SK-N-SH treated with all-trans-retinoic acid at 6 μM for 48 hours (cell line): ENCODE results near the gene ZBTB39.
"Not testable (repeated sequence)": the region's sequence is repeated elsewhere in the genome, so short reads cannot be mapped to it uniquely, and the experiment has no call there.

Experiments used
- ATAC-seq: fragments of 200-7000 bp; cut with Tn5 transposase; 3 replicates; pipeline ENCODE4 v1.9.1; 2020; ENCODE audit warnings: mild to moderate bottlenecking, moderate library complexity
- ARNTL ChIP-seq: fragments of 450-650 bp; formaldehyde crosslinking; IDR thresholded peaks from 2 replicates; pipeline ENCODE4 v1.5.0; 2020; ENCODE audit warnings: low read depth, mild to moderate bottlenecking, moderate library complexity, borderline replicate concordance
- BACH2 ChIP-seq: fragments of 250-450 bp; sonication (Bioruptor Pico); IDR thresholded peaks from 2 replicates; pipeline ENCODE4 v1.9.0; 2021; ENCODE audit warnings: mild to moderate bottlenecking, borderline replicate concordance
- CSDC2 ChIP-seq: fragments of 250-450 bp; sonication (Bioruptor Pico); IDR thresholded peaks from 2 replicates; pipeline ENCODE4 v1.5.0; 2020; ENCODE audit warnings: mild to moderate bottlenecking, moderate library complexity
- ESRRG ChIP-seq: fragments of 250-450 bp; sonication (Bioruptor Pico); IDR thresholded peaks from 2 replicates; pipeline ENCODE4 v1.6.1; 2021; ENCODE audit warnings: mild to moderate bottlenecking
- GLIS3 ChIP-seq: fragments of 250-450 bp; sonication (Bioruptor Pico); IDR thresholded peaks from 2 replicates; pipeline ENCODE4 v1.5.0; 2020; ENCODE audit warnings: mild to moderate bottlenecking, moderate library complexity
- ISL1 ChIP-seq: fragments of 250-450 bp; sonication (Bioruptor Pico); IDR thresholded peaks from 2 replicates; pipeline ENCODE4 v2.1.2; 2022; ENCODE audit warnings: mild to moderate bottlenecking, moderate library complexity
- OSR1 ChIP-seq: fragments of 250-450 bp; sonication (Bioruptor Pico); IDR thresholded peaks from 2 replicates; pipeline ENCODE4 v1.8.0; 2022; ENCODE audit warnings: moderate library complexity, mild to moderate bottlenecking, inconsistent platforms
- RARB ChIP-seq: fragments of 250-450 bp; sonication (Bioruptor Pico); IDR thresholded peaks from 2 replicates; pipeline ENCODE4 v1.8.0; 2021; ENCODE audit warnings: mild to moderate bottlenecking, moderate library complexity
- SNAI2 ChIP-seq: fragments of 250-450 bp; sonication (Bioruptor Pico); IDR thresholded peaks from 2 replicates; pipeline ENCODE4 v1.5.0; 2020; ENCODE audit warnings: mild to moderate bottlenecking, moderate library complexity
- TCF4 ChIP-seq: fragments of 250-450 bp; sonication (Bioruptor Pico); IDR thresholded peaks from 2 replicates; pipeline ENCODE4 v1.8.0; 2021; ENCODE audit warnings: mild to moderate bottlenecking, moderate library complexity, borderline replicate concordance
- ZFP3 ChIP-seq: fragments of 250-450 bp; sonication (Bioruptor Pico); IDR thresholded peaks from 2 replicates; pipeline ENCODE4 v1.5.0; 2020; ENCODE audit warnings: mild to moderate bottlenecking, moderate library complexity
- ZFP30 ChIP-seq: fragments of 450-650 bp; formaldehyde crosslinking; IDR thresholded peaks from 2 replicates; pipeline ENCODE4 v1.5.0; 2022; ENCODE audit warnings: mild to moderate bottlenecking, moderate library complexity
- ZNF565 ChIP-seq: fragments of 450-650 bp; formaldehyde crosslinking; conservative IDR thresholded peaks from 2 replicates; pipeline ENCODE4 v1.5.0; 2020; ENCODE audit warnings: low read depth, mild to moderate bottlenecking, moderate library complexity
- ZNF70 ChIP-seq: fragments of 450-650 bp; formaldehyde crosslinking; IDR thresholded peaks from 2 replicates; pipeline ENCODE4 v1.5.0; 2020; ENCODE audit warnings: mild to moderate bottlenecking, moderate library complexity
- ZNF8 ChIP-seq: fragments of 450-650 bp; formaldehyde crosslinking; IDR thresholded peaks from 2 replicates; pipeline ENCODE4 v1.5.0; 2020; ENCODE audit warnings: mild to moderate bottlenecking, moderate library complexity
- TF ChIP-seq, protein P1 (sequence below): fragments of 250-450 bp; sonication (Bioruptor Pico); IDR thresholded peaks from 2 replicates; pipeline ENCODE4 v1.8.0; 2021; ENCODE audit warnings: low read depth, mild to moderate bottlenecking, moderate library complexity, borderline replicate concordance
- TF ChIP-seq, protein P2 (sequence below): fragments of 250-450 bp; sonication (Bioruptor Pico); IDR thresholded peaks from 2 replicates; pipeline ENCODE4 v1.5.1; 2020; ENCODE audit warnings: low read depth, mild to moderate bottlenecking, moderate library complexity
- TF ChIP-seq, protein P3 (sequence below): fragments of 250-450 bp; sonication (Bioruptor Pico); IDR thresholded peaks from 2 replicates; pipeline ENCODE4 v1.5.1; 2021; ENCODE audit warnings: mild to moderate bottlenecking, moderate library complexity

ZBTB39 gene

DNA sequence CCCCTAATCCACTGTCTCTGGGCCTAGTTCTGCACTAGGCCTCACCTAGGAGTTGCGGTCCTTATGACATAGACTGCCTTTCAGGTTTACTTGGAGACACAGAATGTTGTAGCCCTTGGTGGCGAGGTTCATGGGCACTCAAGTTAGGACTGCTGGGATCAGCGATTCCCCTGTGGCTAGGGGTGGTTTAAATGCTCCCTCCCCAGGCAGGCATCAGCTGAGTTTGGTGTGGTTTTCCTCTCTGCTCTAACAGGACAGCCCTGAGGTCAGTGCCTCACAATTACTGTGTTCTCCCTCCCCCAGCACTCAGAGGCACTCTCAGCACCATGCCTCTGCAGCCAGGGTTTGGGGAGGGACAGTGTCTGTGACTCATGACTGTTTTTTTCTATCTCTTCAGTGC, 26.7 kb downstream of the ZBTB39 start (continued):
- TF ChIP-seq, protein P1, sequence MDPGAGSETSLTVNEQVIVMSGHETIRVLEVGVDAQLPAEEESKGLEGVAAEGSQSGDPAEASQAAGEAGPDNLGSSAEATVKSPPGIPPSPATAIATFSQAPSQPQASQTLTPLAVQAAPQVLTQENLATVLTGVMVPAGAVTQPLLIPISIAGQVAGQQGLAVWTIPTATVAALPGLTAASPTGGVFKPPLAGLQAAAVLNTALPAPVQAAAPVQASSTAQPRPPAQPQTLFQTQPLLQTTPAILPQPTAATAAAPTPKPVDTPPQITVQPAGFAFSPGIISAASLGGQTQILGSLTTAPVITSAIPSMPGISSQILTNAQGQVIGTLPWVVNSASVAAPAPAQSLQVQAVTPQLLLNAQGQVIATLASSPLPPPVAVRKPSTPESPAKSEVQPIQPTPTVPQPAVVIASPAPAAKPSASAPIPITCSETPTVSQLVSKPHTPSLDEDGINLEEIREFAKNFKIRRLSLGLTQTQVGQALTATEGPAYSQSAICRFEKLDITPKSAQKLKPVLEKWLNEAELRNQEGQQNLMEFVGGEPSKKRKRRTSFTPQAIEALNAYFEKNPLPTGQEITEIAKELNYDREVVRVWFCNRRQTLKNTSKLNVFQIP (CRISPR knock-in tag): no peak
- no peak for TF ChIP-seq ZFP30 (CRISPR knock-in tag)
- no peak for TF ChIP-seq TCF4 (CRISPR knock-in tag)

DNA sequence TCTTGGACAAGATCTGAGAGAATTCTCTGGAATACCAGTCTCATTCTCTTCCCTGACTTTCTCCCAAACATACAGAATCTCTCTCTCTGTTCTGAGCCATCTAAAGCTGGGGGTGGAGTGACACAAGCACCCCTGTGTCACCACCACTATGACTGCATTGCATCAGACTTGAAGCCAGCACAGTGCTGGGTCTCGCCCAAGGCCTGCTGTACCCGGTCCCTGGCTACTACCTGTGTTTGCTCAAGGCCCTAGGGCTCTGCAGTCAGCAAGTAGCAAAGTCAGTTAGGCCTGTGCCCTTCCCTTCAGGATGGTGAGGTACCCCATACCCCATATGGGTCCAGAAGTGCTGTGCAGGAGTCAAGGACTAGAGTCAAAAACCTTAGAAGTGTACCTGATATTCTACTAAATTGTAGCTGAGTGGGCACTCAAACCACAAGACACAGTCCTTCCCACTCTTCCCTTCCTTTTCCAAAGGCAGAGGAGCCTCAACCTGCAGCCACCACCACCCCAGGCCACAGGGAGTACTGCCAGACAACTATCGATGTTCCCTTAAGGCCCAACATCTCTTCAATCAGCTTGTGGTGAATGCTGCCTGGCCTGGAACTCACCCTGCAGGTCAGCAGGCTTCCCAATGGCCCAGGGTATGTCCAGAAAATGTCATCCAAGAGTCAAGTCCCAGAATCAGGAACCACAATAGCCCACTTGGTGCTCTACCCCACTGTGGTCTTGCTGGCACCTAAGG, 27.8 kb downstream of the ZBTB39 start:
- ATAC-seq: no peak
- TF ChIP-seq ZFP3 (CRISPR knock-in tag) (no peak), ZFP30 (CRISPR knock-in tag) (no peak), CSDC2 (CRISPR knock-in tag) (no peak), RARB (CRISPR knock-in tag) (no peak), SNAI2 (CRISPR knock-in tag) (no peak), OSR1 (CRISPR knock-in tag) (no peak), GLIS3 (CRISPR knock-in tag) (no peak), ZNF8 (CRISPR knock-in tag) (no peak), ARNTL (no peak), ZNF70 (CRISPR knock-in tag) (no peak), BACH2 (CRISPR knock-in tag) (no peak), TCF4 (CRISPR knock-in tag) (no peak), ZNF565 (CRISPR knock-in tag) (no peak), ISL1 (CRISPR knock-in tag) (no peak), ESRRG (CRISPR knock-in tag) (no peak)
- TF ChIP-seq, protein P1 (CRISPR knock-in tag): no peak
- TF ChIP-seq, protein P2, sequence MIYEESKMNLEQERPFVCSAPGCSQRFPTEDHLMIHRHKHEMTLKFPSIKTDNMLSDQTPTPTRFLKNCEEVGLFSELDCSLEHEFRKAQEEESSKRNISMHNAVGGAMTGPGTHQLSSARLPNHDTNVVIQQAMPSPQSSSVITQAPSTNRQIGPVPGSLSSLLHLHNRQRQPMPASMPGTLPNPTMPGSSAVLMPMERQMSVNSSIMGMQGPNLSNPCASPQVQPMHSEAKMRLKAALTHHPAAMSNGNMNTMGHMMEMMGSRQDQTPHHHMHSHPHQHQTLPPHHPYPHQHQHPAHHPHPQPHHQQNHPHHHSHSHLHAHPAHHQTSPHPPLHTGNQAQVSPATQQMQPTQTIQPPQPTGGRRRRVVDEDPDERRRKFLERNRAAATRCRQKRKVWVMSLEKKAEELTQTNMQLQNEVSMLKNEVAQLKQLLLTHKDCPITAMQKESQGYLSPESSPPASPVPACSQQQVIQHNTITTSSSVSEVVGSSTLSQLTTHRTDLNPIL (CRISPR knock-in tag): no peak
- TF ChIP-seq, protein P3, sequence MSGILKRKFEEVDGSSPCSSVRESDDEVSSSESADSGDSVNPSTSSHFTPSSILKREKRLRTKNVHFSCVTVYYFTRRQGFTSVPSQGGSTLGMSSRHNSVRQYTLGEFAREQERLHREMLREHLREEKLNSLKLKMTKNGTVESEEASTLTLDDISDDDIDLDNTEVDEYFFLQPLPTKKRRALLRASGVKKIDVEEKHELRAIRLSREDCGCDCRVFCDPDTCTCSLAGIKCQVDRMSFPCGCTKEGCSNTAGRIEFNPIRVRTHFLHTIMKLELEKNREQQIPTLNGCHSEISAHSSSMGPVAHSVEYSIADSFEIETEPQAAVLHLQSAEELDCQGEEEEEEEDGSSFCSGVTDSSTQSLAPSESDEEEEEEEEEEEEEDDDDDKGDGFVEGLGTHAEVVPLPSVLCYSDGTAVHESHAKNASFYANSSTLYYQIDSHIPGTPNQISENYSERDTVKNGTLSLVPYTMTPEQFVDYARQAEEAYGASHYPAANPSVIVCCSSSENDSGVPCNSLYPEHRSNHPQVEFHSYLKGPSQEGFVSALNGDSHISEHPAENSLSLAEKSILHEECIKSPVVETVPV: no peak

DNA sequence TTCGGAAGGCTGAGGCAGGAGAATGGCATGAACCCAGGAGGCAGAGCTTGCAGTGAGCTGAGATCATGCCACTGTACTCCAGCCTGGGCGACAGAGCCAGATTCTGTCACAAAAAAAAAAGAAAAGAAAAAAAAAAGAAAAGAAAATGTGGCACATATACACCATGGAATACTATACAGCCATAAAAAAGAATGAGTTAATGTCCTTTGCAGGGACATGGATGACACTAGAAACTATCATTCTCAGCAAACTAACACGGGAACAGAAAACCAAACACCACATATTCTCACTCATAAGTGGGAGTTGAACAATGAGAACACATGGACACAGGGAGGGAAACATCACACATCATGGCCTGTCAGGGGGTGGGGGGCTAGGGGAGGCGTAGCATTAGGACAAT, 29.0 kb downstream of the ZBTB39 start:
- ATAC-seq: not testable (repeated sequence)

DNA sequence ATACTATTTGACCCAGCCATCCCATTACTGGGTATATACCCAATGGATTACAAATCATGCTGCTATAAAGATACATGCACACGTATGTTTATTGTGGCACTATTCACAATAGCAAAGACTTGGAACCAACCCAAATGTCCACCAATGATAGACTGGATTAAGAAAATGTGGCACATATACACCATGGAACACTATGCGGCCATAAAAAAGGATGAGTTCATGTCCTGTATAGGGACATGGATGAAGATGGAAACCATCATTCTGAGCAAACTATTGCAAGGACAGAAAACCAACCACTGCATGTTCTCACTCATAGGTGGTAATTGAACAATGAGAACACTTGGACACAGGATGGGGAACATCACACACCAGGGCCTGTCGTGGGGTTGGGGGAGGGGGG, 32.1 kb downstream of the ZBTB39 start:
- not testable (repeated sequence) for ATAC-seq

DNA sequence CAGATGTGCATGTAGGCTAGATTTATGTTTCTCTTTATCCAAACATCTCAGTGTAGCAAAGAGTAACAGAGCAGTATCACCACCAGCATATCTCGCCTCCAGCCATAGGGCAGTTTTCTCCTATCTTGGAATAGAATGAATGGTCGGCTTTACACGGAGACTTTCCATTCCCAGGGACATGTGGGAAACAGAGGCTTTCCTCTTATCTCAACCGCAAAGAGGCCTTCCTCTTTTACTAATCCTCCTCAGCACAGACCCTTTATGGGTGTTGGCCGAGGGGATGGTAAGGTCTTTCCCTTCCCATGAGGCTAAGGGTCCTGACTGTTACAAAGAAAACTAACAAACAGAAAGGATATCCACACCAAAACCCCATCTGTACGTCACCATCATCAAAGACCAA, 37.4 kb downstream of the ZBTB39 start:
- not testable (repeated sequence) for ATAC-seq

DNA sequence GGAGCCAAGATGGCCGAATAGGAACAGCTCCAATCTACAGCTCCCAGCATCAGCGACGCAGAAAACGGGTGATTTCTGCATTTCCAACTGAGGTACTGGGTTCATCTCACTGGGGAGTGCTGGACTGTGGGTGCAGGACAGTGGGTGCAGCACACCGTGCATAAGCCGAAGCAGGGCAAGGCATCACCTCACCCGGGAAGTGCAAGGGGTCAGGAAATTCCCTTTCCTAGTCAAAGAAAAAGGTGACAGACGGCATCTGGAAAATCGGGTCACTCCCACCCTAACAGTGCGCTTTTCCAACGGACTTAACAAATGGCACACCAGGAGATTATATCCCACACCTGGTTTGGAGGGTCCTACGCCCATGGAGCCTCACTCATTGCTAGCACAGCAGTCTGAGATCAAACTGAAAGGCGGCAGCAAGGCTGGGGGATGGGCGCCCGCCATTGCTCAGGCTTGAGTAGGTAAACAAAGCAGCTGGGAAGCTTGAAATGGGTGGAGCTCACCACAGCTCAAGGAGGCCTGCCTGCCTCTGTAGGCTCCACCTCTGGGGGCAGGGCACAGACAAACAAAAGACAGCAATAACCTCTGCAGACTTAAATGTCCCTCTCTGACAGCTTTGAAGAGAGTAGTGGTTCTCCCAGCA, 40.2 kb downstream of the ZBTB39 start:
- not testable (repeated sequence) for ATAC-seq

DNA sequence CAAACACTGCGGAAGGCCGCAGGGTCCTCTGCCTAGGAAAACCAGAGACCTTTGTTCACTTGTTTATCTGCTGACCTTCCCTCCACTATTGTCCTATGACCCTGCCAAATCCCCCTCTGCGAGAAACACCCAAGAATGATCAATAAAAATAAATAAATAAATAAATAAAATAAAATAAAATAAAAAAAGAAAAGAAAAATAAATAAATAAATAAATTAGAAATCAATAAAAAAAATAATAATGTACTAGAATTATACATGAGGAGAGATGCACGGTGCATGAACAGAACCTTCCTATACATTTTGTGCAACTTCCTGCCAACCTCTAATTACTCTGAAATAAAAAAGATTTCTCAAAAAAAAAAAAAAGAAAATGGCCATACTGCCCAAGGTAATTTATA, 41.2 kb downstream of the ZBTB39 start:
- ATAC-seq: not testable (repeated sequence)

DNA sequence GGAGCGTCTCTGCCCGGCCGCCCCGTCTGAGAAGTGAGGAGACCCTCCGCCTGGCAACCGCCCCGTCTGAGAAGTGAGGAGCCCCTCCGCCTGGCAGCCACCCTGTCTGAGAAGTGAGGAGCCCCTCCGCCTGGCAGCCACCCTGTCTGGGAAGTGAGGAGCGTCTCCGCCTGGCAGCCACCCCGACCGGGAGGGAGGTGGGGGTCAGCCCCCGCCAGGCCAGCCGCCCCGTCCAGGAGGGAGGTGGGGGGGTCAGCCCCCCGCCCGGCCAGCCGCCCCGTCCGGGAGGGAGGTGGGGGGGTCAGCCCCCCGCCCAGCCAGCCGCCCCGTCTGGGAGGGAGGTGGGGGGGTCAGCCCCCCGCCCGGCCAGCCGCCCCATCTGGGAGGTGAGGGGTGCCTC, 42.8 kb downstream of the ZBTB39 start:
- not testable (repeated sequence) for ATAC-seq

DNA sequence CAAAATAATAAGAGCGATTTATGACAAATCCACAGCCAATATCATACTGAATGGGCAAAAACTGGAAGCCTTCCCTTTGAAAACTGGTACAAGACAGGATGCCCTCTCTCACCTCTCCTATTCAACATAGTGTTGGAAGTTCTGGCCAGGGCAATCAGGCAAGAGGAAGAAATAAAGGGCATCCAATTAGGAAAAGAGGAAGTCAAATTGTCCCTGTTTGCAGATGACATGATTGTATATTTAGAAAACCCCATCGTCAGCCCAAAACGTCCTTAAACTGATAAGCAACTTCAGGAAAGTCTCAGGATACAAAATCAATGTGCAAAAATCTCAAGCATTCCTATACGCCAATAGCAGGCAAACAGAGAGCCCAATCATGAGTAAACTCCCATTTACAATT, 44.1 kb downstream of the ZBTB39 start:
- ATAC-seq: not testable (repeated sequence)
